ENCODE measurements around the gene ZNF324. TPM values are rescaled to one million over a fixed set of nuclear protein-coding genes. Genes with fewer than 3 reads are reported as not detected.
A peak's percentile ranks its signal among the peaks of the same experiment; 100 is the strongest.

Gene ZNF324
- total RNA-seq, 1 experiment from 2014 or later = 6.5 TPM

GRCh38 chr19:58450856-58451357, 16.0 kb upstream of the ZNF324 start:
- POLR2A ChIA-PET = interaction anchor here (0.5 to 3.0 kb wide), 19 partner anchors 10 to 93 kb away, joined by 3 to 24 read pairs (median 4); partner anchors contain the start of genes TRIM28, ZNF446, ZNF497 and ZNF584
- CTCF ChIA-PET = interaction anchor here (0.7 to 1.7 kb wide), 4 partner anchors 10 to 68 kb away, joined by 3 to 4 read pairs (median 3); no protein-coding TSS in a partner anchor
- DNase-seq (ENCODE audit: unreplicated experiment) = peak; percentile 44
- BruUV-seq (replicated peaks) = no TSS peak
- H3K36me3 Mint-ChIP-seq (ENCODE audit: insufficient read depth, unreplicated experiment) = peaks cover 7% of the 10 kb centered on the region
- intact Hi-C loops (cut with micrococcal nuclease) = loop anchor here (5.0 kb wide), 1 partner anchor 44 kb away; the partner anchor contains the start of gene ZNF584
- peak overlapping the region; percentile 93 for H3K4me3 Mint-ChIP-seq (ENCODE audit: unreplicated experiment)
- TF ChIP-seq CTCF (IDR thresholded peaks at IDR 0.05; ENCODE audit: unreplicated experiment) = no peak
- peaks cover 8% of the 10 kb centered on the region for H3K9me3 Mint-ChIP-seq (ENCODE audit: unreplicated experiment)
- H3K27me3 Mint-ChIP-seq (ENCODE audit: insufficient read depth, unreplicated experiment) = no peaks in the 10 kb centered on the region
- peaks cover 20% of the 10 kb centered on the region for H3K4me1 Mint-ChIP-seq (ENCODE audit: insufficient read depth, unreplicated experiment)
- no peak overlapping the region for H3K27ac Mint-ChIP-seq (ENCODE audit: low read depth, unreplicated experiment)

GRCh38 chr19:58451358-58452101, 15.3 kb upstream of the ZNF324 start, which contains the start of gene ZNF324B:
Gene ZNF324B, plus strand, starts transcription at chr19:58451622. Its CDS starts 2,080 bp downstream, at chr19:58453702.
- H3K36me3 Mint-ChIP-seq (ENCODE audit: insufficient read depth, unreplicated experiment) = peaks cover 14% of the 10 kb centered on the region
- H3K27ac Mint-ChIP-seq (ENCODE audit: low read depth, unreplicated experiment) = peak within 1 kb of the TSS; percentile 31
- peak within 1 kb of the TSS; percentile 93 for H3K4me3 Mint-ChIP-seq (ENCODE audit: unreplicated experiment)
- CTCF ChIA-PET = interaction anchor here (0.7 to 1.7 kb wide), 3 partner anchors 10 to 67 kb away, joined by 3 to 4 read pairs (median 3); no protein-coding TSS in a partner anchor
- BruUV-seq (replicated peaks) = no TSS peak
- intact Hi-C loops (cut with micrococcal nuclease) = loop anchor here (5.0 kb wide), 1 partner anchor 44 kb away; the partner anchor contains the start of gene ZNF584
- no peaks in the 10 kb centered on the region for H3K27me3 Mint-ChIP-seq (ENCODE audit: insufficient read depth, unreplicated experiment)
- H3K9me3 Mint-ChIP-seq (ENCODE audit: unreplicated experiment) = peaks cover 6% of the 10 kb centered on the region
- POLR2A ChIA-PET = interaction anchor here (0.5 to 3.0 kb wide), 20 partner anchors 9 to 92 kb away, joined by 3 to 24 read pairs (median 4); partner anchors contain the start of genes TRIM28, ZNF446, ZNF497 and ZNF584
- no peak for TF ChIP-seq CTCF (IDR thresholded peaks at IDR 0.05; ENCODE audit: unreplicated experiment)
- DNase-seq (ENCODE audit: unreplicated experiment) = peak; percentile 98
- H3K4me1 Mint-ChIP-seq (ENCODE audit: insufficient read depth, unreplicated experiment) = peaks cover 20% of the 10 kb centered on the region

GRCh38 chr19:58453743-58454142, 13.1 kb upstream of the ZNF324 start:
- Mint-ChIP-seq H3K36me3 (ENCODE audit: insufficient read depth, unreplicated experiment) (peaks cover 25% of the 10 kb centered on the region), H3K27me3 (ENCODE audit: insufficient read depth, unreplicated experiment) (no peaks in the 10 kb centered on the region), H3K9me3 (ENCODE audit: unreplicated experiment) (no peaks in the 10 kb centered on the region), H3K4me1 (ENCODE audit: insufficient read depth, unreplicated experiment) (peaks cover 20% of the 10 kb centered on the region), H3K4me3 (ENCODE audit: unreplicated experiment) (no peak overlapping the region), H3K27ac (ENCODE audit: low read depth, unreplicated experiment) (no peak overlapping the region)
- no peak for DNase-seq (ENCODE audit: unreplicated experiment)
- POLR2A ChIA-PET = interaction anchor here (1.0 to 1.6 kb wide), 2 partner anchors 45 to 53 kb away, joined by 3 read pairs; partner anchors contain the start of gene ZNF584
- intact Hi-C loops (cut with micrococcal nuclease) = loop anchor here (5.0 kb wide), 1 partner anchor 46 kb away; the partner anchor contains the start of gene ZNF584
- BruUV-seq (replicated peaks) = no TSS peak
- no peak for TF ChIP-seq CTCF (IDR thresholded peaks at IDR 0.05; ENCODE audit: unreplicated experiment)
- CTCF ChIA-PET = no interaction called here

- Mint-ChIP-seq H3K9me3 (ENCODE audit: unreplicated experiment) (no peaks in the 10 kb centered on the region), H3K27me3 (ENCODE audit: insufficient read depth, unreplicated experiment) (no peaks in the 10 kb centered on the region), H3K27ac (ENCODE audit: low read depth, unreplicated experiment) (no peak overlapping the region), H3K4me3 (ENCODE audit: unreplicated experiment) (no peak overlapping the region), H3K4me1 (ENCODE audit: insufficient read depth, unreplicated experiment) (peaks cover 26% of the 10 kb centered on the region), H3K36me3 (ENCODE audit: insufficient read depth, unreplicated experiment) (peaks cover 25% of the 10 kb centered on the region)
- no peak for TF ChIP-seq CTCF (IDR thresholded peaks at IDR 0.05; ENCODE audit: unreplicated experiment)
- intact Hi-C loops (cut with micrococcal nuclease) = no loop called here
- POLR2A ChIA-PET = no interaction called here
- BruUV-seq (replicated peaks) = no TSS peak
- no peak for DNase-seq (ENCODE audit: unreplicated experiment)
- CTCF ChIA-PET = no interaction called here
Measured at GRCh38 chr19:58455306-58455705, 11.6 kb upstream of the ZNF324 start.

Measured in MCF 10A (cell line).